Ovary (tissue), 9 donors: Measurements from ENCODE around the gene ARL2BP. TPM values are rescaled to one million over a fixed set of nuclear protein-coding genes. Genes with fewer than 3 reads are reported as not detected.

Experiments used
- DNase-seq, 5 donors: peaks; one replicate each; pipeline ENCODE4 v3.0.0-alpha.2; 2019 to 2020
- H3K27ac ChIP-seq, 2 donors: fragments of 200-600 bp; one replicate each; pipeline versions ENCODE4 v1.5.1 to v1.8.0; 2019 to 2022
- H3K27me3 ChIP-seq: fragments of 200-600 bp; one replicate; pipeline ENCODE4 v1.8.0; 2022
- H3K36me3 ChIP-seq: fragments of 200-600 bp; sonication (generic); one replicate; pipeline ENCODE4 v1.5.1; 2019
- H3K4me1 ChIP-seq: one replicate; pipeline ENCODE4 v1.8.1; 2013; ENCODE audit warnings: mild to moderate bottlenecking, moderate library complexity; ENCODE audit not compliant: insufficient read depth
- H3K4me3 ChIP-seq: fragments of 200-600 bp; sonication (generic); one replicate; pipeline ENCODE4 v1.5.1; 2017
- H3K9me3 ChIP-seq, 2 donors: fragments of 200-600 bp in 1 of 2; sonication (generic) in 1 of 2; one replicate each; pipeline versions ENCODE4 v1.5.1 to v1.8.1; 2013 to 2019; ENCODE audit warnings: mild to moderate bottlenecking in 1 of 2, moderate library complexity in 1 of 2
- EP300 ChIP-seq: sonication (generic); formaldehyde crosslinking; IDR thresholded peaks from one replicate; pipeline ENCODE4 v1.6.1; 2017; ENCODE audit warnings: antibody characterized with exemption
- POLR2A ChIP-seq: fragments of 450-650 bp; IDR thresholded peaks from one replicate; pipeline ENCODE4 v1.6.1; 2017; ENCODE audit warnings: antibody characterized with exemption, mild to moderate bottlenecking, moderate library complexity
- whole genome bisulfite sequencing, 3 donors: extraction: QIAGEN DNeasy Blood & Tissue Kit in 1 of 3; methylation state at CpG; one replicate each; pipeline versions ENCODE4 v1.1.5 to v1.1.7; 2013 to 2017; 5-methylcytosine and 5-hydroxymethylcytosine counted together
- intact Hi-C, 4 donors: fragments of 100-400 bp; cut with DNase I; formaldehyde crosslinking; loops; one replicate each; pipeline versions ENCODE4 v1.11.0 to v1.15.1; 2022 to 2023
- polyA plus RNA-seq, 2 donors: library from polyadenylated mRNA; stranded (reverse); fragments of 200-250 nt in 1 of 2; fragments of 350-450 nt in 1 of 2; fragmentation: Illumina TruSeq in 1 of 2; extraction: RNeasy Lipid Tissue Mini Kit (QIAGEN cat#74804) in 1 of 2; gene quantifications; one replicate each; pipeline ENCODE4 v1.2.3, GENCODE V29; 2013 to 2014
- total RNA-seq, 7 donors: library from RNA; depleted of rRNA in 2 of 7; stranded (reverse); fragments of >200 nt in 2 of 7; fragmentation: NEBNext Ultra II Directional in 3 of 7; extraction: Animal tissue kit (Norgen Biotek cat#: 25700) in 3 of 7; gene quantifications; one replicate each; pipeline versions ENCODE4 v1.1.0 to v1.2.4, GENCODE V29; 2016 to 2023
- TF ChIP-seq, protein P1 (sequence below), 3 donors: fragments of 450-650 bp in 2 of 3; fragments of 200-600 bp in 1 of 3; IDR thresholded peaks; one replicate each; pipeline versions ENCODE4 v1.5.1 to v1.8.0; 2016 to 2022; ENCODE audit warnings: antibody characterized with exemption in 3 of 3, mild to moderate bottlenecking in 1 of 3
- donor health status: DM: no; HTN: no; CAD: no; lungs with moderate emphysema.
- donor health status: DM: no; HTN: no; CAD: no.
- donor health status: Bipolar disorder and iron deficiency.
- donor health status: DM: yes; HTN: yes; CAD: no.
- donor health status: DM: no; HTN: no; CAD: no.
- donor health status: DM: yes; HTN: yes; CAD: no.

ARL2BP gene
- total and polyA plus RNA-seq, 9 donors: 45.3 to 88.0 (median 57.7) TPM

DNA sequence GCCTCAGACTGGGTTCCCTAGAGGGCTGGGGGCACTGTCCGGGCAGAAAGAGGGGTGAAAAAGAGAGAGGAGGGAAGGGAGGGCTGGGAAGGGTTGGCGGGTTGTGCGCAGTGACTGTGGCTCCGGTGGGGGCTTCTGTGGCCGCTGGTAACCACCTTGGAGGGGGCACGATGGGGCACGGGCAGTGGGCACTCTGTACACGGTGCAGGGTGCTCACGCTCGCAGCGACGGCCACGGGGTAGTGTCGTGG lies 38.8 kb downstream of the ARL2BP start:
- H3K4me1 ChIP-seq: peaks cover 7% of the 10 kb centered on the region
- intact Hi-C loops: loop anchor here in 1 of 4 donors (10.0 kb wide), 1 partner anchor 199 kb away; no protein-coding TSS in a partner anchor
- no peaks in the 10 kb centered on the region for H3K27me3 ChIP-seq
- DNase-seq: no peak
- WGBS, 3 donors: 3 to 4% (median 4%) methylated on average over 12 to 14 of the region's 14 CpGs
- no peaks in the 10 kb centered on the region for H3K9me3 ChIP-seq
- H3K4me3 ChIP-seq: peak overlapping the region; percentile 37
- TF ChIP-seq POLR2A (no peak), EP300 (no peak)
- TF ChIP-seq, protein P1, sequence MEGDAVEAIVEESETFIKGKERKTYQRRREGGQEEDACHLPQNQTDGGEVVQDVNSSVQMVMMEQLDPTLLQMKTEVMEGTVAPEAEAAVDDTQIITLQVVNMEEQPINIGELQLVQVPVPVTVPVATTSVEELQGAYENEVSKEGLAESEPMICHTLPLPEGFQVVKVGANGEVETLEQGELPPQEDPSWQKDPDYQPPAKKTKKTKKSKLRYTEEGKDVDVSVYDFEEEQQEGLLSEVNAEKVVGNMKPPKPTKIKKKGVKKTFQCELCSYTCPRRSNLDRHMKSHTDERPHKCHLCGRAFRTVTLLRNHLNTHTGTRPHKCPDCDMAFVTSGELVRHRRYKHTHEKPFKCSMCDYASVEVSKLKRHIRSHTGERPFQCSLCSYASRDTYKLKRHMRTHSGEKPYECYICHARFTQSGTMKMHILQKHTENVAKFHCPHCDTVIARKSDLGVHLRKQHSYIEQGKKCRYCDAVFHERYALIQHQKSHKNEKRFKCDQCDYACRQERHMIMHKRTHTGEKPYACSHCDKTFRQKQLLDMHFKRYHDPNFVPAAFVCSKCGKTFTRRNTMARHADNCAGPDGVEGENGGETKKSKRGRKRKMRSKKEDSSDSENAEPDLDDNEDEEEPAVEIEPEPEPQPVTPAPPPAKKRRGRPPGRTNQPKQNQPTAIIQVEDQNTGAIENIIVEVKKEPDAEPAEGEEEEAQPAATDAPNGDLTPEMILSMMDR (IDR thresholded peaks at IDR 0.05): no peak
- H3K27ac ChIP-seq: no peak overlapping the region
- no peaks in the 10 kb centered on the region for H3K36me3 ChIP-seq

DNA sequence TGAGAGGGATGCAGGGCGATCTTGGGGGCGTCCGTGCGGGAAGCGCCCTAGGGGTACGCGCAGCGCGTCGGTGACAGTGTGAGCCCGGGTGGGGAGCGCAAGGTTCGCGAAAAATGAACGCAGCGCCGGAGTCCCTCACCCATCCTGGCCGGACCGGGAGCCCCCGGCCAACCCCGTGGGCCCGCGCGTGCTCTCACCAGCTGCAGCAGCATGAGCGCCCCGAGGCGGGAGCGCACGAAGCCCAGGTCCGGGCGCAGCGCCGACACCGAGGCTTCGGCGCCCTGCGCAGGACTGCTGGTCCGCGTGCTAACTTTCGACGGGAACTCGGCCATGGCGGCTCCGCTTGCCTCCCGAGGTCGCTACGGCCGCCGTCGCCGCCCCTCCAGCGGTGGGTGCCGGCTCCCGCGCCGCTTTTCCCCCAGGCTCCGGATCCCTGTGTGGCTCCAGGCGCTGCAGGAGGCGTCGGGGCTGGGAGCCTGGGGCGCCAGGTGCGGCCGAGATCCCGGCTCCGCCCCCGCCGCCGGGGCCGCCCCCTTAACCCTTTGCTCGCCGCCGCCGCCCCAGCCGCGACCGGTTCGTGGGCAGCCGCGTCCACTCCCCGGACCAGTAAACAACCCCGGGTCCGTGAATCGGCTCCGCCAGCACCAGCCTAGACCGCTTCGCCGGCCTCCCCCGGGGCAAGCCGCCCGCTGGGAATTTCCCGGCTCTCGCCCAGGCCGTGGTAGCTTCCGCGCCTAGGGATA lies 39.3 kb downstream of the ARL2BP start, which contains the start of gene PLLP:
Gene PLLP, minus strand, starts transcription at position 464 of the 743 bp plus-strand sequence. Its CDS starts 132 bp downstream, at position 332.
- peak in 2 of 5 donors; percentile 51 for DNase-seq

DNA sequence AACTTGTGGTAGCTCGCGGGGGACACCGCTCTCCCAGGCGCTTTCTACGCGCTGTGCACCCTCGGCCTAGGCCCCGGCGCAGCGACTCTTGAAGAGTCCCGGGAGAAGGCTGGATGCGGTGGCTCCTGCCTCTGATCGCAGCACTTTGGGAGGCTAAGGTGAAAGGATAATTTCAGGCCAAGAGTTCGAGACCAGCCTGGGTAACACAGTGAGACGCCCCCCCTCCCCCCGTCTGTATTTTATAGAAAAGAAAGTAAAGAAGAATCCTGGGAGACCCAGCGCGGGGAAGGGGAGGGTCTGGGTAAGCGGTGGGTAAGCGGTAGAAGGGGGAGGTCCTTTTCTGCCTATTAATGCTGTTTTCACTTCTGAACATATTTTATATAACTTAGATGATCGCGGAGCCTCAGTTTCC lies 39.9 kb downstream of the ARL2BP start:
- Histone ChIP-seq H3K9me3 (no peaks in the 10 kb centered on the region), H3K27ac (no peak overlapping the region), H3K27me3 (no peaks in the 10 kb centered on the region), H3K4me3 (peak overlapping the region; percentile 37), H3K4me1 (peaks cover 7% of the 10 kb centered on the region), H3K36me3 (no peaks in the 10 kb centered on the region)
- intact Hi-C loops: loop anchor here in 1 of 4 donors (10.0 kb wide), 1 partner anchor 200 kb away; no protein-coding TSS in a partner anchor
- TF ChIP-seq, protein P1 (IDR thresholded peaks at IDR 0.05): no peak
- TF ChIP-seq POLR2A: no peak
- TF ChIP-seq EP300: no peak
- 14 to 16% (median 14%) methylated on average over 20 to 22 of the region's 22 CpGs for WGBS, 3 donors
- no peak for DNase-seq

More for the DNA sequence above, 39.3 kb downstream of the ARL2BP start, which contains the start of gene PLLP:
- WGBS, 3 donors: 0 to 1% (median 1%) methylated on average over 41 to 95 of the region's 95 CpGs
- Histone ChIP-seq H3K27me3 (no peaks in the 10 kb centered on the region), H3K27ac (no peak within 1 kb of the TSS), H3K36me3 (no peaks in the 10 kb centered on the region), H3K9me3 (no peaks in the 10 kb centered on the region), H3K4me3 (peak within 1 kb of the TSS; percentile 37), H3K4me1 (peaks cover 7% of the 10 kb centered on the region)
- TF ChIP-seq EP300: no peak
- no peak for TF ChIP-seq POLR2A
- TF ChIP-seq, protein P1 (IDR thresholded peaks at IDR 0.05): no peak
- intact Hi-C loops: loop anchor here in 1 of 4 donors (10.0 kb wide), 1 partner anchor 200 kb away; no protein-coding TSS in a partner anchor

DNA sequence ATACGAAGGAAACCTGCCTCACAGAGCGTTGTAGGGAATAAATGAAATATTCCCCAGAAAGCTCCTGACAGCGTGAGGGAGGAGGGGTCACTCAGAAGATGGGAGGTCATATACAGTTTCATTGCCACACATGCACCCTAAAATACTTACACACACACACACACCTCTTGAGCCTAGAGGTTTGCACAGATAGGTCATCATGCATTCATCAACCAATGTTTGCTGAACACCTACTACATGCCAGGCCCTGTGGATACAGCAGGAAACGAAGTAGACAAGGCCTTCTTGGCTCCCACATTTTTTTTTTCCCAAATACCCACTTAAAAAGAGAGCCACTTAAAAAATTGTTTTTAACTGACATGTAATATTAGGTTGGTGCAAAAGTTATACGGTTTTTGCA lies 40.3 kb downstream of the ARL2BP start:
- WGBS, 3 donors: 69 to 86% (median 73%) methylated on average over 5 of the region's 5 CpGs
- H3K27ac ChIP-seq: no peak overlapping the region
- H3K4me1 ChIP-seq: peaks cover 7% of the 10 kb centered on the region
- H3K9me3 ChIP-seq: no peaks in the 10 kb centered on the region
- TF ChIP-seq, protein P1 (IDR thresholded peaks at IDR 0.05): no peak
- TF ChIP-seq POLR2A (no peak), EP300 (no peak)
- H3K4me3 ChIP-seq: no peak overlapping the region
- no peak for DNase-seq
- intact Hi-C loops: loop anchor here in 1 of 4 donors (10.0 kb wide), 1 partner anchor 201 kb away; no protein-coding TSS in a partner anchor
- no peaks in the 10 kb centered on the region for H3K36me3 ChIP-seq
- no peaks in the 10 kb centered on the region for H3K27me3 ChIP-seq
